ENCODE results near the gene PHLDA2.

The PHLDA2 gene

DNA sequence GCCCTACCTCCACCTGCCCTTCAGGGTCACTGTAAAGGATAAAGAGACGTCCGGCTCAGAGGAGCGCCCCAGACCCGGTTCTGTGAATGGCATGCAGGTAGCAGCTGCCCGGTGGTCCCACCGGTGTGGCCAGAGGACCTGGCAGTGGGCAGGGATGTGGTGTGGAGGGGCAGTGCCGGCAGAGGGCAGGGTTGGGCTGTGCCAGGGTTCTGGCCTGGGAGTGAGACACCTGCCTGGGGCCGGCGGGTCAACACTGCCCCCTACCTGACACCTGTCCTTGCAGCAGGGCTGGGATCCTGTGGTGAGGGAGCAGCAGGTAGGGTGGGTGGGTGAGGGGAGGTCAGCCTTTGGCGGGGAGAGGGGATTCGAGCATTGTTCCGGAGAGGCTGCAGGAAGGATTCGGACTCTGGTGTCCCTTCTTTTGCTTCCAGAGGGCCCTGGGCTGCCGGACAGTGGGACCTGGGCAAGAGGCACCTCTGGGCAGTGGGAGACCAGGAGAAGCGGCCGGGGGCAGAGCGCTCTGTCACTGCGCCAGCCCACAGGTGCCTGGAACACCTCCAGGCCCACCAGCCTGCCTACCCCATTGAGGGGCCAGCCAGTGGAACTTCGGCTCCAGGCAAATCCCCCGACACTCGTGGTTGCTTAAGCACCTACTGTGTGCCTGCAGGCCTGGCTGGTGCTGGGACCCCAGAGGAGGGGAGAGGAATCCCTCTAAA lies 1.6 kb upstream of the PHLDA2 start:
- DNase-seq (ENCODE audit: insufficient read length, low spot score): peak; percentile 81
- FAIRE-seq: peak; percentile 80

DNA sequence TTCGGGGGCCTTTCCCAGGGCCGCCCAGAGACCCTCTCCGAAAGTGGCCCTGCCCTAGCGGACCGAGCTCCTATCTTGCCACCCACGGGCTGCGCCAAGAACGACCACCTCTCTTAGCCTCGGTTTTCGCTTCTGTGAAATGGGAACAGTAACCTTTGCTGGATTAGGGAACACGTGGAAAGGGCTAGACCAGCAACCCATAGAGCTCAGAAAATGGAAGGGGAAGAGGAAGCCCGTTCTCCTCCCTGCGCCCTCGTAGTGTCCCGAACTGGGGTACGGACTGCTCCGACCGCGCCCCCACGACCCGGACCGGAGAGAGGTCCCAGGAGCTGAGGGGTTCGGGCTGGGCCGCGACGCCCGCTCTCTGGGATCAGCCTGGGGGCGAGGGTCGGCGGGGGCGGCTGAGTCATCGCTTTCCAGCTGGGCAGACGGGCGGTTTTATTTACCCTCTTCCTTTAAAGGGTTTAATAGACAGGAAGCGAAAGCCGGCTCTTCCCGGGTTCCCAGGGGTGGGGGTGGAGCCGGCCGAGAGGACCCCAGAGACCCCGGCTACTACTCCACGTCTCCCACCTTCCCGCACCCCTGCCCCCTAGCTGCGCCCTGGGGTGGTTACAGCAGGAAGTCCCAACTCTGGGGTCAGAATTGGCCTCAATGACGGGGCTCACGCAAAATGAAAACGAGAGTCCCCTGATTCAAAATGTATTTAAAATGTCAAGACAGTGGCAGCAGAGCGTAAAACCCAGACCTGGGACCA lies 907 bp upstream of the PHLDA2 start:
- peak; percentile 84 for DNase-seq (ENCODE audit: insufficient read length, low spot score)

DNA sequence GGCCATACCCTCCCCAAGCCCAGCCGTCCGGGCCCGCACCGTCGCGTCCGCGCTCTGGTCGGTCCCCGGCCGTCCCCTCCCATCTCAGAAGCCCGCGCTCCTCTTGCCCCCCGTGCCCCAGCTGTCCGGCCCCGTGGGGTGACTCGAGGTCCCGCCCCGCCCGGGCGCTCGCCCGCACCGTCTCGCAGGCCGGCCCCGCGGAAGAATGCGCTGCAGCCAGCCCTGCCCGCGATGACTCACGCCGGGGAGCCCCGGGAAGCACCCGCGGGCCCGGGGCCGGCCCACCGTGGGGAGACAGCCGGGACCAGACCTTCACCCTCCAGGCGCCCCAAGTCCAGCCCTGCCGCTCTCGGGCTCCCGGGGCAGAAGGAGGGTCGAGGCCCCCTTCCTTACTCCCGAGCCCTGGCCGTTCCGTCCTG lies 320 bp upstream of the PHLDA2 start:
- FAIRE-seq (no peak), DNase-seq (ENCODE audit: insufficient read length, low spot score) (no peak)

More for the DNA sequence above, 907 bp upstream of the PHLDA2 start:
- peak; percentile 58 for FAIRE-seq

DNA sequence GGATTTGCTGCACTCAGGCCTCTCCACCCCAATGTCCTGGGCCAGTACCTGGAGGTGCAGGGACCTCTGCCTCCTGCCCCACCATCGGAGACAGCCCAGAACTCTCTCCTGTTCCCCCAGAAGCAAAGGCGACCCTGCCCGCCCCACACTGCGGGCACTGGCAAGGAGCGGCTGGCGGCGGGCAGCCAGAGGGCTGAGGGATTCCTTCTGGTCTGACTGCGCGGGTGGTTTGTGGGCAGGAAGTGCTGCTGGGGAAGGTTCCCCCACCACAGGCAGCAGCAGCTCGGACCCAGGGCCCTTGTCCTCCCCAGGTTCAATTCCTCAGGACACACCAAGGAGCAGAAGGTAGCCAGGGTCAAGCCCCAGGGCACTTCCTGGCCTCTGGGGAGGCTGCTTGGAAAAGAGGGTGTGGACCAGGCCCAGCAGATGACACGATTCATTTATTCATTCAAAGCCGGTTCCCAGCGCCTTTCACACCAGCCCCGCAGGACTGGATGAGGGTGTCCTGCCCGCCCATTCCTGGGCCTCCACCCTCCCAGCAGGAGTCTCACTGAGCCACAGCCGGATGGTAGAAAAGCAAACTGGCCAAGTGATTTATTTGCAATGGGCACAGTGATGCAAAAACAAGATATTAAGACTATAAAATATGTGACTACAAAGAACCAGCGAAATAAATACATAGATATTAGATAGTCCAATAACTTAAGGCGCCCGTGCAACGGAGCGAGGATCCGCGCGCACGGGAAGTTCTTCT lies 1.2 kb downstream of the PHLDA2 start:
- DNase-seq (ENCODE audit: insufficient read length, low spot score) (no peak), FAIRE-seq (no peak)

DNA sequence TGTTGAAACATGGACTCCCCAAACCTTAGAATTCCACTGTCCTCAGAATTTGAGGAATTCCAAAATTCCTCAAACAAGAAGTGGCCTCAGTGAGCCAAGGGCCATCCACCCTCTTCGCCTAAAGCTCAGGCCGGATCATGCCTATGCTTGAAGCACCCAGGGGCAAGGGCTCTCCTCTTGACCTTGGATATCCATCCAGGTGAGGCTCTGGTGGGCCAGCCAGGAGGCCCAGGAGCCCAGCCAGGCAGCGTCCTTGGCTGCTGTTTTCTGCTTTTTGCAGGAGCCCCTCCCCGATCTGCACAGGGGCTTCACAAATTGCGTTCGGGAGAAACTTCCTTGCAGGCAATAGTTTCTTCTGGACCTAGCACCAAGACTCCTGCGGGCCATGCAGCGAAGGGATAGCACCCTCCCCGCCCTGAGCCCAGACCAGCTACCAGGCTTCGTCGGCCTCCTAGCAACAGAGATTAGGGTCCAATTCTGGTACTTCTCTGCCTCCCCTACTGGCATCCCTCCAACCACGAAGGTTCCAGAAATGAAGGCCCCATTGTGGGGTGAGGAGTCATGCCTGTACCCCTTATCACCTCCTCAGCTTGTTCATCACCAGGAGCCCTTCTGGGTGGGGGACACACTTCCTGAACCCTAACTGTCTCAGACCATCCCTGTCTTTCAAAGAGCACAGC lies 2.0 kb downstream of the PHLDA2 start:
- FAIRE-seq (no peak), DNase-seq (ENCODE audit: insufficient read length, low spot score) (no peak)

DNA sequence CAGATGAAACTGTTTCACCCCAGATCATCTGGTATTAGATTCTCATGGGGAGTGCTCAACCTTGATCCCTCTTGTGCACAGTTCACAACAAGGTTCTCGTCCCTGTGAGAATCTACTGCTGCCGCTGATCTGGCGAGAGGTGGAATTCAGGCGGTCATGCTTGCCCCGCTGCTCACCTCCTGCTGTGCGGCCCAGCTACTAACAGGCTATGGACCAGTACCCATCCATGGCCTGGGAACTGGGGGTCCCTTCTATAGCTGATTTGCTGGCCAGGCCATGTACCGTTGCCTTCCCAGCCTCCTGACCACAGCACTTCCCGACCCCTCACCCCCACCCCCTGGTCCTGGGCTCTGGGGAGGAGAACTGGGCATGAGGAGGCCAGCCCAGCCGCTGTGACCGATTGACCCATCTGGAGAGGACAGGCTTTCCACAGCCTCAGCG lies 2.6 kb downstream of the PHLDA2 start:
- FAIRE-seq: no peak
- no peak for DNase-seq (ENCODE audit: insufficient read length, low spot score)

DNA sequence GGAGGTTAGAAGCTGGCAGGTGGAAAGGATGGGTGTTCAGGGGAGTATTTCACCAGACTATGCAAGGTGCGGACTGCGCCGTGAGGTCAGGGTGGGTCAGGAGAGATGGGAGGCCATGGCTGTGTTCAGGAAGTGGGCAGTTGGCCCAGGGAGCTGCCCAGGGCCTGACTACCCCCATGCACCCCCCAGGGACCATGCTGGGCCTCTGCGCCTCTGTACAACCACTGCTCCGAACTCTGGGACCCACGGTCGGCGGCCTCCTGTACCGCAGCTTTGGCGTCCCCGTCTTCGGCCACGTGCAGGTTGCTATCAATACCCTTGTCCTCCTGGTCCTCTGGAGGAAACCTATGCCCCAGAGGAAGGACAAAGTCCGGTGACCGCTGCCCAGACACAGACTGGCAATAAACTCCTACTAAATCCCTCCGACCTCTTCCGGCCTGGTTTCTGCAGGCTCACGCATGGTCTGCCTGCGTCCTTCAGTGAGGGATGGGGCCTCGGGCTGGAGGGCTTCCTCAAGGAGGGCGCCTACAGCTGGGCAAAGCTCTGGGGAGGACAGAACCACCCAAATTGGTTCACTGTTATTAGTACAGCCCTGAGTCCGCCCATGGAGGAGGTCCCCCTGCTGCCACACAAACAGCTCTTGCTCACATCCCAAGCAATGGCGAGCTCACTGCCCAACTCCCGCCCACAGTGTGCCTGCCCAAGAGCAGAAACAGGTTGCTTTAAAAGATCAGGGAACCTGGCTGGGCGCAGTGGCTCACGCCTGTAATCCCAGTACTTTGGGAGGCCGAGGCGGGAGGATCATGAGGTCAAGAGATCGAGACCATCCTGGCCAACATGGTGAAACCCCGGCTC lies 4.2 kb downstream of the PHLDA2 start:
- no peak for DNase-seq (ENCODE audit: insufficient read length, low spot score)
- no peak for FAIRE-seq

DNA sequence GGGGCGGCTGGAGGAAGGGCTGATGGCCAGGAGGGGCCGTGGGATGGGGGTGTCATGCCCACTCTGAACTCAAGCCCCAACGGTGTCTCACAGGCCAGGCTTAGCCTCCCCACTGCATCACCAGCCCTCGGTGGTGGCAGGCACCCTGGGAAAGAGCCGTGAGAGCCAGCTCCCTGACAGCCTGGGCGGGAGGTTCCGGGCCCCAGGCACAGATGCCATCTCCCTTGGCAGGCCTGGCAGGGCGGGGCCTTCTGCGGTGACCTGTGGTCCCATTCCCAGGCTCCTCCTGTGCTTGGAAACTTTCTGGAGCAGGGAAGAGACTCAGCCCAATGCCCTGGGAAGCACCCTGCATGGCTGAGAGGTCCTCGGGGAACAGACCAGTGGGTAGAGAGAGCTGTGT lies 4.8 kb downstream of the PHLDA2 start:
- FAIRE-seq (no peak), DNase-seq (ENCODE audit: insufficient read length, low spot score) (no peak)

DNA sequence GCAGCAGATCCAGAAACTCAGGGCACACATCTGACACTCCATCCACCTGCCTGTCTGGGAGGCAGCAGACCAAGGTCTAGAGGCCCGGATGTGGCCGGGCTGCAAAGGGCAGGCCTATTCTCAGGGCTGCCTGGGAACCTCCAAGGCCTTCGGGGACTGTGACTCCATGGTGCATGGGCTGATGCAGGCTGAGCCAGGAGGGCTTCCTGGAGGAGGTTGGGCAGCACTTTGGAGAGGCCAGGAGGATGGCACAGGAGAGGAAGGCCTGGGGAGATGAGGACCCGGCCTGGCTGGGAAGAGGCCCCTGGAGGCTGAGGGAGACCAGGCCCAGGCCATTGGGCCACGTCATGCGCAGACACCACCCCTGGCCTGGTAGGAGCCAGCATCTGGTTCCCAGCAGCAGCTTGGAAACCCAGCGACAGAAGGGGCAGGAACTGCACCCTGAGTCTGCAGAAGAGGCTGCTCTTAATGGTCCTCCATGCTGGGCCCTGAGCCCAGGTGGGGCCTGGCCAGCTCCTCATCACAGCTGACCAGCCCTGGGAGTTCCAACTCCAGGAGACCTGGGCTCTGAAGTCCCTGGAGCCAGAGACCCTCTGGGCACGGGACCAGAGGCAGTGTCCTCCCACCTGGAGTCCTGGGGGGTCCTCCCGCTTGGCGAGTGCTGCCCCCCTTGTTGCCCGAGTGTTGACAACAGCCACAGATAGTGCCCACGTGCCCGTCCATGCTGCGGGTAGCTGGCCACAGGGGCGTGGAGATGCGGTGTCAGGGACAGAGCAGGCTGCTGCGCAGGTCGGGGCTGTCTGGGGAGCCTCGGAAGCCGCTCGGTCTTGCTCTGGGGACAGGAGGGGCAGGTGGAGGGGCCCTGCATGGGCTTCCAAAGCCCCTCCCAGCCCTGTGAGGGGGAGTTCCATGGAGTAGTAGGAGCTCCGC lies 5.5 kb downstream of the PHLDA2 start:
- no peak for FAIRE-seq
- no peak for DNase-seq (ENCODE audit: insufficient read length, low spot score)

DNA sequence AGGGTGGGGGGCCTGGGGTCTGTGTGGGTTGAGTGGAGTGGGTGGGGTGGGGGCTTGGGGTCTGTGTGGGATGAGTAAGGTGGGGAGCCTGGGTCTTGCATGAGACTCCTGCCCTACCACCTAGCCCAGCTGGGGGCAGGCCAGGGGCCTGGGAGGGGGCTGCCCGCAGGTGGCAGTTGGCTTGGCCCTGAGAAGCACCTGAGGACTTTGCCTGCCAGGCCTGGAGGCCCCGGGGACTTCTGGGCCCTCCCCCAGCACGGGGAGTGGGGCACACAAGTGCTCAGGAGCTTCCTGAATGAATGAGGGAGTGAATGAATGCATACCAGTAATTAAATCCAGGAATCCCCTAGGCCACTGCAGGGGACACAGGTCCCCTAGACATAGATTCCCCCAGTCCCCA lies 6.6 kb downstream of the PHLDA2 start:
- FAIRE-seq (no peak), DNase-seq (ENCODE audit: insufficient read length, low spot score) (no peak)

DNA sequence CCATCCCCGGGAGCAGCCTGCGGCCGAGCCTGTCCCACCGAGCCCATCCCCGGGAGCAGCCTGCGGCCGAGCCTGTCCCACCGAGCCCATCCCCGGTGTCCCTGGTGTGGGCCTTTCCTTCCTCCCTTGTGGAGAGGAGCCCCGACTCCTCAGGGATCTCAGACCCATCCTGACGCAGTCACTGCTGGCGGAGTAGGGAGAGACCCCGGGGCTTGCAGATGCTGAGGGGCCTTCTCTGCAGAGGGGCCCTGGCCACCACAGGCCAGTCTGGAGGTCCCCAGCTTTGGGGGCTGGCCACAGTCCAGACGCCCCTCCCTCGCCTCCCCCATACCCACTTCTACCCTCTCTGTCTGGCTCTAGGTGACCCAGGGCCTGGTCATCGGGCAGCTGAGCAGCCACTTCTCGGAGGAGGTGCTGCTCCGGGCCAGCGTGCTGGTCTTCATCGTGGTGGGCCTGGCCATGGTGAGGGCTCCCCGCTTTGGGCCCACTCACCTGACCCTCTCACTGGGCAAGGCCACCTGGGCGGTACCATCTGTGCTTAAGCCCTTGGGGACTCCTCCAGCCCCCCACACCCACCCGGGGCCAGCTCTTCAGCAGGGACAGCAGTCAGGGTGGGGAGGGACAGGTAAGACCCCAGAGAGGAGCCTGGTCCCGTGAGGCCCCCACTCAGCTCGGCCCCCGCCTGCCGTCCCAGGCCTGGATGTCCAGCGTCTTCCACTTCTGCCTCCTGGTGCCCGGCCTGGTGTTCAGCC lies 7.3 kb downstream of the PHLDA2 start:
- FAIRE-seq: no peak
- no peak for DNase-seq (ENCODE audit: insufficient read length, low spot score)

DNA sequence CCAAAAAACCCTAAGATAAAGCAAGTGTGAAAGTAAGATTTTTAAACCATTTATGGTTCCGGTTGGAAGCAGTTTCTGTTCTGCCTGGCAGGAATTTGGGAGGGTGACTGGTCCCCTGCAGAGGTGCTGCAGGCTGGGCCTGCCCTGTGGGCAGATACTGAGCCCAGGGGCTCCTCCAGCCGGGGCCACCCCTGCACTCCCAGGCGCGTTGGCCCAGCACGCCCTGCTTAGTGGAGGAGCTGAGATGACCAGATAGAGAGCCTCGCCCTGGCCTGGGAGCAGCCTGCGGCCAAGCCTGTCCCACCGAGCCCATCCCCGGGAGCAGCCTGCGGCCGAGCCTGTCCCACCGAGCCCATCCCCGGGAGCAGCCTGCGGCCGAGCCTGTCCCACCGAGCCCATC lies 8.0 kb downstream of the PHLDA2 start:
- FAIRE-seq (no peak), DNase-seq (ENCODE audit: insufficient read length, low spot score) (no peak)

DNA sequence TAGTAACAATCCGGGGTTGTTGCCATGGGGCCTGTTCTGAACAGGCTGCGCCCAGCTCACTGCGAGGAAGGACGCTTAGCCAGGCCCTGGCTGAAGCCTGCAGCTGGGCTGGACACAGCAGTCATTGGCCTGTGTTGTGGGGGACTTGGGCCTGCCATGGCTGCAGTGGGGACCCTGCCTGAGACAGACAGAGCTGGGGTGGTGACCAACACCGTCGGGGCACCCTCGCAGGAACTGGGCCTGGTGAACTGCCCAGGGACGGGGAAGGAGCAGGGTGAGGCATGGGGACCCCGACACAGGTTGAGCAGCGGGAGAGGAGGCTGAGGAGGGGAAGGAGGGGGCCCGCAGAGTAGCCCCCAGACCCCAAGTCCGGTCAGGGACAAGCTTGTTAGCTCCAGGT lies 8.9 kb downstream of the PHLDA2 start:
- no peak for DNase-seq (ENCODE audit: insufficient read length, low spot score)
- FAIRE-seq: no peak

DNA sequence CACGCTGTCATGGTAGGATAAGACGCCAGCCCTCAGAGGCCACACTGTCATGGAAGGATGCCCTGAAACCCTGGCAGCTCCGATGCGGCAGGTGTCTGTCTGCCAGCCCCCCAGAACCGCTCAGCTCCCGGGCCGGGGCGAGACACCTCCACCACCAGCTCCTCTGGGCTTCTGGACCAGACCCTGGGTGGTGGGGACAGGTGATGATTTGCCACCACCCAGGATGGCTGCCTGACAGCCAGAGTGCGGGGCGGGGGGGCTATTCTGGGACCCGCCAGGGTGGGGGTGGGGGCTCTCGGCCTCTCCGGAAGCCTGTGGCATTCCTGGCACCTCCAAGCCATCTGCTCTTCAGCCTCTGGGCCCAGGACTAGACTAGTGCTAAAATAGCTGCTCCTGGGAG lies 9.4 kb downstream of the PHLDA2 start:
- FAIRE-seq (no peak), DNase-seq (ENCODE audit: insufficient read length, low spot score) (no peak)

DNA sequence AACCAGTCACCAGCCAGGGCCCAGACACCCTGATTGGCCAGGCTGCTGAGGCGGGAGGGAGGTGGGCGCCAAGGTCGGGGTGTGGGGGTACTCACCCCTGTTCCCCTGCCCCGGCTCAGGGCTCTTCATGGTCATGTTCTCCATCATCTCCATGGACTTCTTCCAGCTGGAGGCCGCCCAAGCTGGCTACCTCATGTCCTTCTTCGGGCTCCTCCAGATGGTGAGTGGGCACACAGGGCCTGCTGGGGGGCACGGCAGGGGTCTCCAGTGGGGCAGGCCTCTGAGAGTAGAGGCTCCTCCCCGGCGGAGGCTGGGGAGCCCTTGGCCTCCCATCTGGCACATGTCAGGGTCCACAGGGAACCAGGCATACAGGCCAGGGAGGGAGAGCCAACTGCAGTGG lies 10.0 kb downstream of the PHLDA2 start:
- no peak for DNase-seq (ENCODE audit: insufficient read length, low spot score)
- no peak for FAIRE-seq

DNA sequence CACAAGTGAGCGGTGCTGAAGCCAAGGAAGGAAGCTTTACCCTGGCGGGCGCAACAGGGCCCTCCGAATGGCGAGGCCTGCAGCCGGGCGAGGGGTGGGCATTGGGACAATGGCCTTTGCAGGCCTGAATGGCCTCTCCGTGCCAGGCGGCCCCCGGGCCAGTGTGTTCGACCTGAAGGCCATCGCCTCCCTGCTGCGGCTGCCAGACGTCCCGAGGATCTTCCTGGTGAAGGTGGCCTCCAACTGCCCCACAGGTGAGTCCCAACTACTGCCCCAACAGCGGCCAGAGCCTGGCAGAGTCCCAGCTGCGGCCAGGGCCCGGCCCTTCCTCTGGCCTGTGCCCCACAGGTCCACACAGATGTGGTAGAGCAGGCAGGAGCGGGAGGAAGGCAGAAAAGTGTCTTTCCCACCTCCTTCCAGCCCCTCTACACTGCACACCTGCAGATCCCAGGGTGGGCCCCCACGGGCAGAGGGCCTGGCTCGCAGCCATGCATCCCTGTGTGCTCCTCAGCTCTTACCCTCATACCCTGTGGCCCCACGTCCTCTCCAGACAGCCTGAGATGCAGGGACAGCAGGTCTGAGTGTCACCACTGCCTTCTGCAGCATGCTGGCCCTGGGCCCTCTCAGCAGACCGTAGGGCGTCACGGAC lies 11.3 kb downstream of the PHLDA2 start:
- no peak for FAIRE-seq

DNA sequence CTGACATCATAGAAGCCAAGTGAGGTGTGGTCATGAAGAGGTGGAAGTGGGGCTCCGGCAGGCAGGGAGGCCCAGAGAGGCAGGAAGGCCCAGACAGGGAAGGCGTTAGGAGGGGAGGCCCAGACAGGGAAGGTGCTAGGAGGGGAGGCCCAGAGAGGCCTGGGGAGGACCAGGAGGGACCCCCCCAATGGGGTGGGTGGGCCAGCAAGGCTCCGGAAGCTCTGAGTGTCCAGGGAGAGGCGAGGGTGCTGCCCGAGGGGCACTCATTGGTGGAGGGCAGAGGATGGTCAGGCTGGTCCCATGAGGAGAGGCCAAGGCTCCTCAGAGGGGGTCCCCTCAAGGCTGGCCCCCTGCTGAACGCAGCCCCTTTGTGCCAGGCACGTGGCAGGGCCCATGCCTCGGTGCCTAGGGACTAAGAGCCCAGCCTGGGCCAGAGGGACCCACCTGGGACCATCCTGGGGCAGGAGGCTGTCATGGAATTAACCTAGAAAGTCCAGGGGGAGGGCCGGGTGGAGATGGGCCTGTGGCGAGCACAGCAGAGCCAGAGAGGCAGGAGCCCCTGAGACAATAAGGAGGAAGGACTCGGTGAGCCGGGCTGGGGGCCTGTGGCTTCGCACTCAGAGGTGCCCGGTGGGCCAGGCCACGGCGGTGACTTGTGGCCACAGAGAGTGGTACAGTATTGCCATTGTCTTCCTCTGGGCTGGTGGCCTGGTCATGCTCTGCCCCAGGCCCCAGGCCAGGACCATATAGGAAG lies 12.2 kb downstream of the PHLDA2 start:
- FAIRE-seq: no peak

More for the DNA sequence above, 11.3 kb downstream of the PHLDA2 start:
- DNase-seq (ENCODE audit: insufficient read length, low spot score): no peak

More for the DNA sequence above, 12.2 kb downstream of the PHLDA2 start:
- no peak for DNase-seq (ENCODE audit: insufficient read length, low spot score)
